GM23248 (cell line): ENCODE results near the gene EHBP1L1. TPM values are rescaled to one million over a fixed set of nuclear protein-coding genes. Genes with fewer than 3 reads are reported as not detected.

Source experiments
- DNase-seq: peaks from one replicate; pipeline ENCODE4 v3.0.0-alpha.2; 2015
- H2AFZ ChIP-seq: fragments of 200-600 bp; sonication (generic); 2 replicates; pipeline ENCODE4 v1.6.1; 2016; ENCODE audit warnings: antibody characterized with exemption
- H3F3A ChIP-seq: fragments of 200-600 bp; sonication (generic); 2 replicates; pipeline ENCODE4 v1.6.1; 2016; ENCODE audit warnings: mild to moderate bottlenecking, antibody characterized with exemption, mixed run types; ENCODE audit not compliant: insufficient read depth
- H3K27ac ChIP-seq: fragments of 200-600 bp; sonication (generic); 2 replicates; pipeline ENCODE4 v1.5.1; 2016; ENCODE audit warnings: mild to moderate bottlenecking
- H3K27me3 ChIP-seq: fragments of 200-600 bp; sonication (generic); replicated peaks from 2 replicates; pipeline ENCODE4 v1.6.1; 2016; ENCODE audit warnings: mild to moderate bottlenecking; ENCODE audit not compliant: insufficient read depth
- H3K36me3 ChIP-seq: fragments of 200-600 bp; sonication (generic); 2 replicates; pipeline ENCODE4 v1.6.1; 2016; ENCODE audit warnings: low read depth, mild to moderate bottlenecking
- H3K4me1 ChIP-seq: fragments of 200-600 bp; sonication (generic); 2 replicates; pipeline ENCODE4 v1.6.1; 2016; ENCODE audit warnings: mild to moderate bottlenecking; ENCODE audit not compliant: insufficient read depth
- H3K4me2 ChIP-seq: fragments of 200-600 bp; sonication (generic); one replicate; pipeline ENCODE4 v1.6.1; 2016; ENCODE audit warnings: mild to moderate bottlenecking; ENCODE audit not compliant: unreplicated experiment
- H3K4me3 ChIP-seq: fragments of 200-600 bp; sonication (generic); 2 replicates; pipeline ENCODE4 v1.5.1; 2016; ENCODE audit warnings: mild to moderate bottlenecking
- H3K79me2 ChIP-seq: fragments of 200-600 bp; sonication (generic); 2 replicates; pipeline ENCODE4 v1.6.1; 2016; ENCODE audit warnings: mild to moderate bottlenecking; ENCODE audit not compliant: insufficient read depth
- H3K9ac ChIP-seq: fragments of 200-600 bp; sonication (generic); 2 replicates; pipeline ENCODE4 v1.6.1; 2016; ENCODE audit warnings: mild to moderate bottlenecking
- H3K9me2 ChIP-seq: fragments of 200-600 bp; sonication (generic); 2 replicates; pipeline ENCODE4 v1.6.1; 2016; ENCODE audit warnings: mixed run types, mild to moderate bottlenecking, moderate library complexity; ENCODE audit not compliant: insufficient read depth
- H3K9me3 ChIP-seq: fragments of 200-600 bp; sonication (generic); one replicate; pipeline ENCODE4 v1.6.1; 2017; ENCODE audit warnings: low read depth
- H4K20me1 ChIP-seq: fragments of 200-600 bp; sonication (generic); 2 replicates; pipeline ENCODE4 v1.6.0; 2016; ENCODE audit not compliant: insufficient read depth
- EZH2 ChIP-seq: fragments of 200-600 bp; sonication (generic); IDR thresholded peaks from 2 replicates; pipeline ENCODE4 v1.6.1; 2018; ENCODE audit warnings: antibody characterized with exemption, mild to moderate bottlenecking; ENCODE audit not compliant: insufficient read depth, poor library complexity, severe bottlenecking
- EZH2phosphoT487 ChIP-seq: fragments of 200-600 bp; sonication (generic); IDR thresholded peaks from 2 replicates; pipeline ENCODE4 v1.6.1; 2018; ENCODE audit warnings: antibody characterized with exemption, moderate library complexity, mild to moderate bottlenecking, low read depth; ENCODE audit not compliant: insufficient read depth
- WGBS, 2 experiments: methylation state at CpG; one replicate each; pipeline ENCODE4 v1.1.6; 2015 to 2017; ENCODE audit warnings: low lambda C conversion rate in 2 of 2, low coverage in 1 of 2; ENCODE audit errors: missing lambda C conversion rate in 2 of 2; 5-methylcytosine and 5-hydroxymethylcytosine counted together
- in situ Hi-C: fragments of 300-500 bp; cut with MboI; formaldehyde crosslinking; loops from 2 replicates; pipeline ENCODE4 v1.15.0; 2020
- polyA plus RNA-seq: library from polyadenylated mRNA; unstranded; fragments of >200 nt; fragmentation: Nextera tagmentation; extraction: Ambion mirVana; gene quantifications from 2 replicates; pipeline ENCODE4 v1.2.1, GENCODE V29; 2016
- total RNA-seq: library from RNA; depleted of rRNA; stranded (reverse); fragments of >200 nt; shearing (Covaris generic); gene quantifications from 2 replicates; pipeline ENCODE4 v1.2.3, GENCODE V29; 2014

The EHBP1L1 gene
- total and polyA plus RNA-seq, 2 experiments from 2014 or later = 11.5 to 85.5 TPM

DNA sequence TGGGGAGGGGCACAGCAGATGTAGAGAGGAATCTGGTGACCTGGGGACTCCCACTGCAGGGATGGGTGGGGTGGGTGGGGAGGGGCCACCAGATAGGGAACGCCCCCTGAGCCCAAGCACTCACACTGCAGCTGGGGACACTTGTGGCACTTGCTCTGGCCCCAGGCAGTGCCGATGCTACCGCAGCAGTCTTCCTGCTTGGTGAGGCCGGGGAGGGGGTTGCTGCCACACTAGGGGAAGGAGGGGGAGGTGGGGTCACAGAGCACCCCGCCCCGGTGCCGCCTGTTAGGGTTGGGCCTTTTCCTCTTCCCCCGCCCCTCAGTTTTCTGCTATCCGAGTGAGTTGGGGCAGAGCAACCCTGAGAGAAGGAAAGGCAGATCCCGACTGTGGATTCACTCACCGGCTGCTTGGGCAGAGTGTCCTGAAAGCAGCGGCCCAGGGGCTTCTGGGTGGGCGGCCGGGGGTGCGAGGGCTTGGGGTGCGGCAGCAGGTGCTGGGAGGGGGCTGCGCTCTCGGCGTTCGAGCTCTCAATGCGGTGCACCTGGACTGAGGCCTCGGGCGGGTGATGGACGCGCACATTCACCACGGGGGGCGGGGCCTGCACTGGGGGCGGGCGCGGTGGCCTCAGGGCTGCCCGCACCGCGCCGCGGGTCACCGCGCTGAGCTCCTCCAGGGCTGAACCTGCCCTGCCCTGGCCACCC is 22.4 kb upstream of the EHBP1L1 start:
- H3K4me2 ChIP-seq = no peak overlapping the region
- H3F3A ChIP-seq = peaks cover 14% of the 10 kb centered on the region
- 79 to 87% methylated on average over 7 to 31 of the region's 37 CpGs for WGBS, 2 experiments
- peaks cover 34% of the 10 kb centered on the region for H3K79me2 ChIP-seq
- H3K9me2 ChIP-seq = no peaks in the 10 kb centered on the region
- no peak for TF ChIP-seq EZH2
- TF ChIP-seq EZH2phosphoT487 = no peak
- H3K27ac ChIP-seq = no peak overlapping the region
- peaks cover 14% of the 10 kb centered on the region; the same call in 1 of the 2 replicates for H3K36me3 ChIP-seq
- H3K27me3 ChIP-seq = no peaks in the 10 kb centered on the region
- in situ Hi-C loops = no loop called here
- no peak overlapping the region for H3K4me3 ChIP-seq
- H4K20me1 ChIP-seq = no peaks in the 10 kb centered on the region
- H3K4me1 ChIP-seq = peaks cover 20% of the 10 kb centered on the region
- no peak for DNase-seq
- no peak overlapping the region for H2AFZ ChIP-seq
- no peaks in the 10 kb centered on the region for H3K9me3 ChIP-seq
- H3K9ac ChIP-seq = no peak overlapping the region

DNA sequence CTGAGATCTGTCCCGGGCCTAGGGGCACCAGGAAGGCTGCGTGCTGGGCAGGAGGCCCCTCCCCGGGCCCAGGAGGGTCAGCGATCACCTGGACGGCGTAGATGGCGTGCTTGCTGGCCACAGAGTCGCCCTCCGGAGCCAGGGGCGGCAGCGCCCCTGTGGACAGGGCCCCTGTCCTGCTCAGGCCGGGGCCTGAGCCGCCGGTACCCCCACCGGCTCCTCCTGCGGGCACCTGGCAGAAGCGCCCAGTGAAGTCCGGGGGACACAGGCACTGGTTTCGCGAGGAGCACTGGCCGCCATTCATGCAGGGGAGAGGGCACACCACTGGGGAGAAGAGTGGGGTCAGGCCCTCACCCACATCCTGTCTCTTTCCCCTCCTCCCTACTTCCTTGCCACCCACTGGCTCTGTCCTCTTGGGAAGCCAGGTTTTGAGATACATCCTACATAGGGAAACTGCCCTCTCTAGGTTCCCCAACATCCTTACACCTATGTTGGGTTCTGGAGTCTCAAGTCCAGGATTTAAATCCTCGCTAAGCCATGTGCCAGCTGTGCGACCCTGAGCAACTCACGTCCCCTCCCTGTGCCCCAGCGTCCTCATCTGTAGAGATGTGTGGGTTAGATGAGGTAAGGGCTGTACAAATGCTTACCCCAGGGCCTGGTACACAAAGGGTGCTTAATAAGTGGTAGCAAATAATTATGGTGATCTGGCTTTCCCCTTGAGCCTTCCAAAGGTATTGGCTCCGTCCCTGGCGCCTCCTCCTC is 21.6 kb upstream of the EHBP1L1 start:
- Histone ChIP-seq H3K4me3 (no peak overlapping the region), H2AFZ (no peak overlapping the region), H3K4me1 (peaks cover 27% of the 10 kb centered on the region), H3K9me2 (no peaks in the 10 kb centered on the region), H3K9ac (no peak overlapping the region), H3K9me3 (no peaks in the 10 kb centered on the region), H3F3A (peaks cover 18% of the 10 kb centered on the region), H3K4me2 (no peak overlapping the region), H3K27me3 (no peaks in the 10 kb centered on the region), H3K79me2 (peaks cover 34% of the 10 kb centered on the region), H3K36me3 (peaks cover 10% of the 10 kb centered on the region; the same call in 1 of the 2 replicates), H3K27ac (no peak overlapping the region), H4K20me1 (no peaks in the 10 kb centered on the region)
- in situ Hi-C loops = no loop called here
- no peak for DNase-seq
- 89 to 92% methylated on average over 23 to 26 of the region's 27 CpGs for WGBS, 2 experiments
- TF ChIP-seq EZH2 = no peak
- no peak for TF ChIP-seq EZH2phosphoT487

DNA sequence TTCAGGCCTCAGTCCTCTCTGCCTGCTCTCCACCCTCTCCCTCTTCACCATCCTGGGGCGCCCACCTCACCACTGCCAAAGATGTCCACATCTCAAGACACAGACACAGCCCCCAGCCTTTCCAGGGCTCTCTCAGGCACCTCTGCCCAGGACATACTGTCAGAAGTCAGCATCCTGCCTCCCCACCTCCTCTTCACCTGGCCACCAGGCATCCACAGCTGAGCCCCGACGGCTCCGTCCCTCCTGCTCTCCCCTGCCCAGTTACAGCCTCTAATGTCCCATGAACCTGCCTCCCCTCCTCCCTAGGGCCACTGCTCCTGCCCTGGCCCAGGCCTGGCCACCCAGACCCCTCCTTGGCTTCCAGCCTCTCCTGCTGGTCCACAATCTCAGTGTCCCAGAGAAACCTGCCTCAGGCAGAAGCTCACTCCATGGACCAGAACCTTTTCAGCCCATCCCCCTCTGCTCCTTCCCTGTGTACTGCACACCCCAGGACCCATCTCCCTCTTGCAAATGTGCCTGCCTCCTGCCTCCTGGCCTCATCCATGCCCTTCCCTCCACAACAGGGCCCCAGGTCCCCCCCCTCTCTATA is 20.9 kb upstream of the EHBP1L1 start:
- in situ Hi-C loops = no loop called here
- H3K4me2 ChIP-seq = peak overlapping the region; percentile 50
- H3K27ac ChIP-seq = peak overlapping the region; percentile 89; the same call in 1 of the 2 replicates

DNA sequence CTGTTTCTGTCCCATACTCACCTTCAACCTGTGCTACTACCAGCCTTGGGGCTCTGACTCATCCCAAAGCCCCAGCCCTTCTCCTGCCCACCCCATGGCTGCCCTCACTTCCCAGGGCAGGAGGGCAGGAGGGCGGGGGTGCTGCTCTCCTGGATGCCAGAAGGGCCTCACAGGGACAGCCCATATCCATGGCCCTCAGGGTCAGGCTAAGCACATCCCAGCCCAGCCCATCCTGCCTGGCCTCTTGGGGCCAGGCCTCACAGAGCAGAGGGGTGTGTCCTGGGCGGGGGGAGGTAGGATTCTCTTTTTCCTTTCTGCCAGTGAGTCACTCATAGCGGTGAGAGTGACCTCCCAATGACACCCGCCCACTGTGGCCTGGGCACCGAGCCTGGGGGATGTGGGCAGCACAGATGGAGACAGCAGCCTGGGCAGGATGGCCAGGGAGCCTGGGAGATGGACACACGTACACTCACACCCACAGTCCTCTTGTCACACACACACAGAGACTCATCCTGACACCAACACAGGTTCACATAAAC is 20.1 kb upstream of the EHBP1L1 start:
- WGBS, 2 experiments = 3 to 12% methylated on average over 6 of the region's 6 CpGs
- H3K79me2 ChIP-seq = peaks cover 34% of the 10 kb centered on the region
- H4K20me1 ChIP-seq = no peaks in the 10 kb centered on the region
- peaks cover 5% of the 10 kb centered on the region; the same call in 1 of the 2 replicates for H3K36me3 ChIP-seq
- H2AFZ ChIP-seq = no peak overlapping the region
- H3K27ac ChIP-seq = peak overlapping the region; percentile 89
- no peaks in the 10 kb centered on the region for H3K27me3 ChIP-seq
- H3K9me2 ChIP-seq = no peaks in the 10 kb centered on the region
- DNase-seq = peak; percentile 95
- in situ Hi-C loops = no loop called here
- peak overlapping the region; percentile 84 for H3K4me3 ChIP-seq
- no peaks in the 10 kb centered on the region for H3K9me3 ChIP-seq
- H3K9ac ChIP-seq = peak overlapping the region; percentile 87
- peaks cover 33% of the 10 kb centered on the region for H3F3A ChIP-seq
- peaks cover 42% of the 10 kb centered on the region for H3K4me1 ChIP-seq
- H3K4me2 ChIP-seq = peak overlapping the region; percentile 83
- TF ChIP-seq EZH2 = no peak
- TF ChIP-seq EZH2phosphoT487 = no peak

More for the DNA sequence above, 20.9 kb upstream of the EHBP1L1 start:
- Histone ChIP-seq H3K27me3 (no peaks in the 10 kb centered on the region), H3K9me2 (no peaks in the 10 kb centered on the region), H3K9me3 (no peaks in the 10 kb centered on the region), H4K20me1 (no peaks in the 10 kb centered on the region), H3K4me3 (0 out of 2 replicates have a peak overlapping the region, but pooled peaks have one; percentile 34), H3F3A (peaks cover 25% of the 10 kb centered on the region), H3K79me2 (peaks cover 34% of the 10 kb centered on the region), H3K36me3 (peaks cover 7% of the 10 kb centered on the region; the same call in 1 of the 2 replicates), H3K9ac (peak overlapping the region; percentile 48; the same call in 1 of the 2 replicates), H3K4me1 (peaks cover 34% of the 10 kb centered on the region), H2AFZ (no peak overlapping the region)
- WGBS, 2 experiments = 79 to 82% methylated on average over 4 of the region's 4 CpGs
- DNase-seq = no peak
- no peak for TF ChIP-seq EZH2phosphoT487
- no peak for TF ChIP-seq EZH2
